Bronchial epithelial cell (primary cell): ENCODE results near the gene SFR1. TPM values are rescaled to one million over a fixed set of nuclear protein-coding genes. Genes with fewer than 3 reads are reported as not detected.

Experiments
- DNase-seq: peaks from one replicate; pipeline ENCODE4 v3.0.0-alpha.2; 2010; ENCODE audit warnings: low read depth
- FAIRE-seq: peaks from 2 replicates; lab custom pipeline; 2011; peaks lifted over from hg19 to GRCh38; lab: Jason Lieb, UNC
- H3K27me3 ChIP-seq: 2 replicates; pipeline ENCODE4 v1.5.1; 2011; ENCODE audit warnings: low read length; ENCODE audit not compliant: control insufficient read depth, insufficient read depth
- H3K36me3 ChIP-seq: 2 replicates; pipeline ENCODE4 v1.5.1; 2011; ENCODE audit warnings: low read length; ENCODE audit not compliant: control insufficient read depth, insufficient read depth
- H3K4me3 ChIP-seq: 2 replicates; pipeline ENCODE4 v1.5.1; 2011; ENCODE audit warnings: mild to moderate bottlenecking, low read depth, low read length, control low read depth
- CTCF ChIP-seq: IDR thresholded peaks from 2 replicates; pipeline ENCODE4 v1.5.1; 2011; ENCODE audit warnings: mild to moderate bottlenecking, moderate library complexity, low read length, control low read depth, inconsistent platforms; ENCODE audit not compliant: insufficient read depth, severe bottlenecking
- total RNA-seq: library from RNA; depleted of rRNA; stranded (reverse); fragments of >200 nt; gene quantifications from 2 replicates; pipeline ENCODE4 v1.2.1, GENCODE V29; 2014

The SFR1 gene
- total RNA-seq, 1 donor from 2014 or later = 3.2 TPM

GRCh38 chr10:104120512-104120902, 1.5 kb upstream of the SFR1 start:
- H3K36me3 ChIP-seq = no peaks in the 10 kb centered on the region
- FAIRE-seq (no peak), DNase-seq (no peak)
- no peak for TF ChIP-seq CTCF
- no peaks in the 10 kb centered on the region for H3K27me3 ChIP-seq
- peak overlapping the region; percentile 60 for H3K4me3 ChIP-seq

- H3K36me3 ChIP-seq = no peaks in the 10 kb centered on the region
- H3K4me3 ChIP-seq = peak overlapping the region; percentile 60
- no peaks in the 10 kb centered on the region for H3K27me3 ChIP-seq
- no peak for FAIRE-seq
- TF ChIP-seq CTCF = no peak
- peak; percentile 99 for DNase-seq
Observed at GRCh38 chr10:104120903-104121484, 977 bp upstream of the SFR1 start.

GRCh38 chr10:104122225-104123107, 495 bp downstream of the SFR1 start:
- peak overlapping the region; percentile 54 for H3K4me3 ChIP-seq
- DNase-seq (no peak), FAIRE-seq (no peak)
- H3K36me3 ChIP-seq = no peaks in the 10 kb centered on the region
- no peak for TF ChIP-seq CTCF
- H3K27me3 ChIP-seq = no peaks in the 10 kb centered on the region

GRCh38 chr10:104123397-104123796, 1.4 kb downstream of the SFR1 start:
- Histone ChIP-seq H3K36me3 (no peaks in the 10 kb centered on the region), H3K4me3 (no peak overlapping the region), H3K27me3 (no peaks in the 10 kb centered on the region)
- TF ChIP-seq CTCF = peak; percentile 20
- no peak for FAIRE-seq
- DNase-seq = peak; percentile 50

GRCh38 chr10:104127411-104127810, 5.4 kb downstream of the SFR1 start:
- TF ChIP-seq CTCF = peak; percentile 20
- H3K36me3 ChIP-seq = no peaks in the 10 kb centered on the region
- no peaks in the 10 kb centered on the region for H3K27me3 ChIP-seq
- no peak for DNase-seq
- H3K4me3 ChIP-seq = no peak overlapping the region
- no peak for FAIRE-seq

- no peak for FAIRE-seq
- TF ChIP-seq CTCF = no peak
Observed at GRCh38 chr10:104128214-104128613, 6.2 kb downstream of the SFR1 start.

More at GRCh38 chr10:104128214-104128613, 6.2 kb downstream of the SFR1 start:
- Histone ChIP-seq H3K27me3 (no peaks in the 10 kb centered on the region), H3K4me3 (no peak overlapping the region), H3K36me3 (no peaks in the 10 kb centered on the region)
- DNase-seq = peak; percentile 71
